Measurements from ENCODE around the gene ZNF335. TPM values are rescaled to one million over a fixed set of nuclear protein-coding genes. Genes with fewer than 3 reads are reported as not detected.
"Not testable (repeated sequence)": the region's sequence is repeated elsewhere in the genome, so short reads cannot be mapped to it uniquely, and the experiment has no call there.

Gene ZNF335
- total RNA-seq, 2 donors from 2014 or later: 21.4 to 43.4 TPM

- no peaks in the 10 kb centered on the region for H3K9me3 ChIP-seq
- H3K27ac ChIP-seq: peak overlapping the region; percentile 99 to 100
- peak; percentile 53 for DNase-seq (ENCODE audit: low spot score)
- no peaks in the 10 kb centered on the region for H3K27me3 ChIP-seq (replicated peaks; ENCODE audit: insufficient read depth)
- peaks cover 2 to 10% of the 10 kb centered on the region in 2 donors for H3K36me3 ChIP-seq
- peak overlapping the region; percentile 90 to 100 for H3K4me3 ChIP-seq
- intact Hi-C loops (cut with DNase I): loop anchor here (2.0 kb wide), 1 partner anchor 43 kb away; the partner anchor contains the start of genes CTSA and NEURL2
- WGBS: 0% methylated on average over 34 of the region's 34 CpGs
- TF ChIP-seq POLR2AphosphoS5 (IDR thresholded peaks at IDR 0.05): no peak
- no peak for TF ChIP-seq POLR2A (IDR thresholded peaks at IDR 0.05)
- TF ChIP-seq, protein P1, sequence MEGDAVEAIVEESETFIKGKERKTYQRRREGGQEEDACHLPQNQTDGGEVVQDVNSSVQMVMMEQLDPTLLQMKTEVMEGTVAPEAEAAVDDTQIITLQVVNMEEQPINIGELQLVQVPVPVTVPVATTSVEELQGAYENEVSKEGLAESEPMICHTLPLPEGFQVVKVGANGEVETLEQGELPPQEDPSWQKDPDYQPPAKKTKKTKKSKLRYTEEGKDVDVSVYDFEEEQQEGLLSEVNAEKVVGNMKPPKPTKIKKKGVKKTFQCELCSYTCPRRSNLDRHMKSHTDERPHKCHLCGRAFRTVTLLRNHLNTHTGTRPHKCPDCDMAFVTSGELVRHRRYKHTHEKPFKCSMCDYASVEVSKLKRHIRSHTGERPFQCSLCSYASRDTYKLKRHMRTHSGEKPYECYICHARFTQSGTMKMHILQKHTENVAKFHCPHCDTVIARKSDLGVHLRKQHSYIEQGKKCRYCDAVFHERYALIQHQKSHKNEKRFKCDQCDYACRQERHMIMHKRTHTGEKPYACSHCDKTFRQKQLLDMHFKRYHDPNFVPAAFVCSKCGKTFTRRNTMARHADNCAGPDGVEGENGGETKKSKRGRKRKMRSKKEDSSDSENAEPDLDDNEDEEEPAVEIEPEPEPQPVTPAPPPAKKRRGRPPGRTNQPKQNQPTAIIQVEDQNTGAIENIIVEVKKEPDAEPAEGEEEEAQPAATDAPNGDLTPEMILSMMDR (IDR thresholded peaks at IDR 0.05): no peak
- no peaks in the 10 kb centered on the region for H3K4me1 ChIP-seq (replicated peaks)
Measured at GRCh38 chr20:45934046-45934585, 37.9 kb downstream of the ZNF335 start.

GRCh38 chr20:45933266-45934045, 38.5 kb downstream of the ZNF335 start:
- intact Hi-C loops (cut with DNase I): loop anchor here (2.0 kb wide), 1 partner anchor 43 kb away; the partner anchor contains the start of genes CTSA and NEURL2
- H3K27ac ChIP-seq: peak overlapping the region; percentile 99 to 100
- H3K4me3 ChIP-seq: peak overlapping the region; percentile 90 to 100
- WGBS: 14% methylated on average over 22 of the region's 22 CpGs
- TF ChIP-seq POLR2AphosphoS5 (IDR thresholded peaks at IDR 0.05): peak; percentile 18
- TF ChIP-seq, protein P1 (IDR thresholded peaks at IDR 0.05): peak in 2 of 4 experiments; percentile 46 to 51
- TF ChIP-seq POLR2A (IDR thresholded peaks at IDR 0.05): no peak
- peak; percentile 67 for DNase-seq (ENCODE audit: low spot score)
- H3K27me3 ChIP-seq (replicated peaks; ENCODE audit: insufficient read depth): no peaks in the 10 kb centered on the region
- H3K4me1 ChIP-seq (replicated peaks): no peaks in the 10 kb centered on the region
- peaks cover 0 to 7% of the 10 kb centered on the region in 2 donors for H3K36me3 ChIP-seq
- no peaks in the 10 kb centered on the region for H3K9me3 ChIP-seq

GRCh38 chr20:45931680-45932079, 40.3 kb downstream of the ZNF335 start:
- H3K36me3 ChIP-seq; H3K27ac ChIP-seq; intact Hi-C loops (cut with DNase I); H3K4me1 ChIP-seq (replicated peaks); H3K27me3 ChIP-seq (replicated peaks; ENCODE audit: insufficient read depth); DNase-seq (ENCODE audit: low spot score); H3K9me3 ChIP-seq; H3K4me3 ChIP-seq: not testable (repeated sequence)
- 94% methylated on average over 17 of the region's 17 CpGs for WGBS

- Histone ChIP-seq H3K9me3 (no peaks in the 10 kb centered on the region), H3K27ac (no peak overlapping the region), H3K36me3 (no peaks in the 10 kb centered on the region), H3K4me3 (no peak overlapping the region), H3K27me3 (replicated peaks; ENCODE audit: insufficient read depth) (no peaks in the 10 kb centered on the region), H3K4me1 (replicated peaks) (no peaks in the 10 kb centered on the region)
- no peak for DNase-seq (ENCODE audit: low spot score)
- intact Hi-C loops (cut with DNase I): no loop called here
- TF ChIP-seq, protein P1 (IDR thresholded peaks at IDR 0.05): no peak
- TF ChIP-seq POLR2A (IDR thresholded peaks at IDR 0.05) (no peak), POLR2AphosphoS5 (IDR thresholded peaks at IDR 0.05) (no peak)
- WGBS: 72% methylated on average over 14 of the region's 14 CpGs
Measured at GRCh38 chr20:45927071-45927878, 44.7 kb downstream of the ZNF335 start.

DNA sequence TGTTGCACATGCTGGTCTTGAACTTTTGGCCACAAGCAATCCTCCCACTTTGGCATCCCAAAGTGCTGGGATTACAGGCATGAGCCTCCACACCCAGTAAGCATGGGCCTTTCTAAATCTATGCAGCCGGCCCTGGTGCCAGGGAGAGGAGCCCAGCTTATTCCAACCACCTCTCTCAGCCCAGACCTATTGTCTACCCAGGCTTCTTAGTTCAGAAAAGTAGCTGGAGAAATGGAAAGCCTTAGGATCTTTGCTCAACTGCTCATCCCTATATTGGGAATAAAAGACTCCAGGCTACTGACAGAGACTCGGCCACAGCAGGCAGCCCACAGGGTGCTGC, 45.3 kb downstream of the ZNF335 start:
- no peak for DNase-seq (ENCODE audit: low spot score)
- intact Hi-C loops (cut with DNase I): no loop called here
- 77% methylated on average over 2 of the region's 2 CpGs for WGBS
- Histone ChIP-seq H3K36me3 (no peaks in the 10 kb centered on the region), H3K9me3 (no peaks in the 10 kb centered on the region), H3K4me1 (replicated peaks) (no peaks in the 10 kb centered on the region), H3K4me3 (no peak overlapping the region), H3K27me3 (replicated peaks; ENCODE audit: insufficient read depth) (no peaks in the 10 kb centered on the region), H3K27ac (no peak overlapping the region)
- TF ChIP-seq POLR2AphosphoS5 (IDR thresholded peaks at IDR 0.05) (no peak), POLR2A (IDR thresholded peaks at IDR 0.05) (no peak)
- TF ChIP-seq, protein P1 (IDR thresholded peaks at IDR 0.05): no peak
